ENCODE results near the gene PRAMEF1.

DNA sequence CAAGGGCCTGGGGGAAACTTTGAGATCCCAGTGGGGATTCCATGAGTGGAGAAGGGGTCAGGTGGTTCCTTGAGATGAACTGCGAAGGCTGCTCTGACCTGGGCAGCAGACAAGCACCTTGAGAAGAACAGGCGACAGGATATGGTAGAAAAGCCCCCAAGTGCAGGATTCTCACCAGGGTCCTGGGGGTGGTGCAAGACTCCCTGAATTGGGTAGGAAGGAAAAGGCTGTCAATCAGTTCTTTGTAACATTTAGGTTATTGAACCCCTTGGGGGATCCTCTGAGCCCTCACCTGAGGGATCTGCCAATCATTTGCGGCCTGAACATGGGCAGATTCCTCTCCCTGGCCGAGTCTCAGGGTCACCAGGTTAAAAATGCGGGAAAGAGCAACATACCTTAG is 20.0 kb upstream of the PRAMEF1 start:
- TF ChIP-seq, protein P1, sequence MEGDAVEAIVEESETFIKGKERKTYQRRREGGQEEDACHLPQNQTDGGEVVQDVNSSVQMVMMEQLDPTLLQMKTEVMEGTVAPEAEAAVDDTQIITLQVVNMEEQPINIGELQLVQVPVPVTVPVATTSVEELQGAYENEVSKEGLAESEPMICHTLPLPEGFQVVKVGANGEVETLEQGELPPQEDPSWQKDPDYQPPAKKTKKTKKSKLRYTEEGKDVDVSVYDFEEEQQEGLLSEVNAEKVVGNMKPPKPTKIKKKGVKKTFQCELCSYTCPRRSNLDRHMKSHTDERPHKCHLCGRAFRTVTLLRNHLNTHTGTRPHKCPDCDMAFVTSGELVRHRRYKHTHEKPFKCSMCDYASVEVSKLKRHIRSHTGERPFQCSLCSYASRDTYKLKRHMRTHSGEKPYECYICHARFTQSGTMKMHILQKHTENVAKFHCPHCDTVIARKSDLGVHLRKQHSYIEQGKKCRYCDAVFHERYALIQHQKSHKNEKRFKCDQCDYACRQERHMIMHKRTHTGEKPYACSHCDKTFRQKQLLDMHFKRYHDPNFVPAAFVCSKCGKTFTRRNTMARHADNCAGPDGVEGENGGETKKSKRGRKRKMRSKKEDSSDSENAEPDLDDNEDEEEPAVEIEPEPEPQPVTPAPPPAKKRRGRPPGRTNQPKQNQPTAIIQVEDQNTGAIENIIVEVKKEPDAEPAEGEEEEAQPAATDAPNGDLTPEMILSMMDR (conservative IDR thresholded peaks at IDR 0.05; ENCODE audit: low read length): no peak
- TF ChIP-seq EZH2phosphoT487 (IDR thresholded peaks at IDR 0.05; ENCODE audit: borderline replicate concordance, low read depth, low read length): no peak

Data from OCI-LY7 (cell line).